Bronchial epithelial cell (primary cell): ENCODE data around the gene EPB41L3. TPM values are rescaled to one million over a fixed set of nuclear protein-coding genes. Genes with fewer than 3 reads are reported as not detected.

ENCODE experiments used
- DNase-seq: peaks from one replicate; pipeline ENCODE4 v3.0.0-alpha.2; 2010; ENCODE audit warnings: low read depth
- FAIRE-seq: peaks from 2 replicates; lab custom pipeline; 2011; peaks lifted over from hg19 to GRCh38; lab: Jason Lieb, UNC
- H3K27me3 ChIP-seq: 2 replicates; pipeline ENCODE4 v1.5.1; 2011; ENCODE audit warnings: low read length; ENCODE audit not compliant: control insufficient read depth, insufficient read depth
- H3K36me3 ChIP-seq: 2 replicates; pipeline ENCODE4 v1.5.1; 2011; ENCODE audit warnings: low read length; ENCODE audit not compliant: control insufficient read depth, insufficient read depth
- H3K4me3 ChIP-seq: 2 replicates; pipeline ENCODE4 v1.5.1; 2011; ENCODE audit warnings: mild to moderate bottlenecking, low read depth, low read length, control low read depth
- CTCF ChIP-seq: IDR thresholded peaks from 2 replicates; pipeline ENCODE4 v1.5.1; 2011; ENCODE audit warnings: mild to moderate bottlenecking, moderate library complexity, low read length, control low read depth, inconsistent platforms; ENCODE audit not compliant: insufficient read depth, severe bottlenecking
- total RNA-seq: library from RNA; depleted of rRNA; stranded (reverse); fragments of >200 nt; gene quantifications from 2 replicates; pipeline ENCODE4 v1.2.1, GENCODE V29; 2014

The EPB41L3 gene
- total RNA-seq, 1 donor from 2014 or later, result 0.53 TPM

DNA sequence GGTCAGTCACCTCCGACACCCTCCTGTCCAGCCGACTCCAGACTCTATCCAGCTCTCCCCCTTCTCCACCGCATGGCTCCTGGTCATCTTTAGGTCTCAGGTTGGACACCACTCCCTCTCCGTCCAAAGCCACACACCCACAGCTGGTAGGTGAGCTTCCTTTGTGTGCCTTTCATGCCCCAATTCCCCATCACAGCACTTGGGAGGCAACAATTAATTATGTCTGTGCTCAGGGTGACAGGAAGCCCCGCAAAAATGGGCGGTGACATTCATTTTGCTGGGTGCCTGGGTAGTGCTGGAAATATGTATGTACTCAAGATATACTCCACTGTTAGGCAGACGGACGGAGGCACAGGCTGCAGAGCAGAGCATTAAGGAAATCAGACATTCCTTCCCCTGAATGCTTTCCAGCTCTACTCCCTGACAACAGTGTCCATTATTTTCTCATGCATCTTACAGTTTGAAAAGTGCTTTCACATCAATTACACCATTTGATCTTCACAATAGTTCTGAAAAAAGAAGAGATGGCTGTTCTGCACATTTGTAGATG, 13.1 kb downstream of the EPB41L3 start:
- no peak for FAIRE-seq
- H3K4me3 ChIP-seq, result no peak overlapping the region
- TF ChIP-seq CTCF, result no peak

GRCh38 chr18:5529471-5529870, 14.3 kb downstream of the EPB41L3 start:
- Histone ChIP-seq H3K27me3 (no peaks in the 10 kb centered on the region), H3K4me3 (no peak overlapping the region), H3K36me3 (no peaks in the 10 kb centered on the region)
- no peak for DNase-seq
- no peak for TF ChIP-seq CTCF
- FAIRE-seq, result no peak

More for the DNA sequence above, 13.1 kb downstream of the EPB41L3 start:
- Histone ChIP-seq H3K27me3 (no peaks in the 10 kb centered on the region), H3K36me3 (no peaks in the 10 kb centered on the region)
- no peak for DNase-seq

GRCh38 chr18:5527603-5528002, 16.2 kb downstream of the EPB41L3 start:
- DNase-seq (no peak), FAIRE-seq (no peak)
- H3K4me3 ChIP-seq, result no peak overlapping the region
- no peaks in the 10 kb centered on the region for H3K36me3 ChIP-seq
- no peaks in the 10 kb centered on the region for H3K27me3 ChIP-seq
- no peak for TF ChIP-seq CTCF

DNA sequence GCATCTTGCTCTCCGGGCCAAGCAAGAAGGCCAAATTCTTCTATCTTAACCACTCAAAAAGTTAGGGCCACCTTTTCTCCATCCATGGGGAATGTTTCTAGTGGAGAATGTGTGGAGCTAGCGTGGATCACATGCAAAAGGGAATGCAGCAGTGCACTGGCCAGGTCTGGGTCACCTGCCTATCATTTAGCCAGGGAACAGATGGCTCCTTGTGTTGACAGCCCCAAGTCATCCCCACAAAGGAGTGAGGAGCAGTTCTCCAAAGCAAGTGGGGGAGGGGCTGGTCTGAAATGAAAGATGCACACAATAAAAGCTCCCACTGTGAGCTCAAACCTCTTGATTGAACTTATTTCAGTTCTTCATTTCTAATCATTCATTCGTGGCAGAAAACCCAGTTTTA, 19.1 kb downstream of the EPB41L3 start:
- Histone ChIP-seq H3K36me3 (no peaks in the 10 kb centered on the region), H3K4me3 (no peak overlapping the region), H3K27me3 (no peaks in the 10 kb centered on the region)
- TF ChIP-seq CTCF, result no peak
- FAIRE-seq (no peak), DNase-seq (no peak)

GRCh38 chr18:5521000-5521399, 22.8 kb downstream of the EPB41L3 start:
- H3K36me3 ChIP-seq, result no peaks in the 10 kb centered on the region
- no peaks in the 10 kb centered on the region for H3K27me3 ChIP-seq
- FAIRE-seq (no peak), DNase-seq (no peak)
- no peak overlapping the region for H3K4me3 ChIP-seq
- TF ChIP-seq CTCF, result no peak

DNA sequence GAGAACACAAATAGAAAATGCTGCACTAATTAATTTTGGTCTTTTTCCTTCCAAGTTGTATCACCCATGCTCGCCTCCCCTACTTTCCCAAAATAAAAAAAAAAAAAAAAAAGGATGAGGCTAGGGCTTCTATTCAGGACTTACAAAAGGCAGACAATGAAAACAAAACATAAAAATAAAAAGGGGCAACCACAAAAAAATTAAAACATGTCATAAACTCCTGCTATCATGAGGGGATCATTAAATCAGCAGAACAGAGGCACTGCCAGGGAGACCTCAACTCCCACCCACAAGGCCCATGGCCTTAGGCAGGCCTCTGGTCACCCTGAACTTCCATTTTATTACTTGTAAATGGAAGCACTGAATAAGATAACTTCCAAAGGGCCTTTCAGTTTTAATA, 23.3 kb downstream of the EPB41L3 start:
- no peak for TF ChIP-seq CTCF
- no peaks in the 10 kb centered on the region for H3K36me3 ChIP-seq
- no peaks in the 10 kb centered on the region for H3K27me3 ChIP-seq
- DNase-seq, result no peak
- H3K4me3 ChIP-seq, result no peak overlapping the region
- FAIRE-seq, result no peak
